T-helper 9 cell (primary cell): ENCODE measurements around the gene ACER2.

ENCODE experiments used
- DNase-seq: peaks from one replicate; pipeline ENCODE4 v3.0.0-alpha.2; 2020

ACER2 gene

DNA sequence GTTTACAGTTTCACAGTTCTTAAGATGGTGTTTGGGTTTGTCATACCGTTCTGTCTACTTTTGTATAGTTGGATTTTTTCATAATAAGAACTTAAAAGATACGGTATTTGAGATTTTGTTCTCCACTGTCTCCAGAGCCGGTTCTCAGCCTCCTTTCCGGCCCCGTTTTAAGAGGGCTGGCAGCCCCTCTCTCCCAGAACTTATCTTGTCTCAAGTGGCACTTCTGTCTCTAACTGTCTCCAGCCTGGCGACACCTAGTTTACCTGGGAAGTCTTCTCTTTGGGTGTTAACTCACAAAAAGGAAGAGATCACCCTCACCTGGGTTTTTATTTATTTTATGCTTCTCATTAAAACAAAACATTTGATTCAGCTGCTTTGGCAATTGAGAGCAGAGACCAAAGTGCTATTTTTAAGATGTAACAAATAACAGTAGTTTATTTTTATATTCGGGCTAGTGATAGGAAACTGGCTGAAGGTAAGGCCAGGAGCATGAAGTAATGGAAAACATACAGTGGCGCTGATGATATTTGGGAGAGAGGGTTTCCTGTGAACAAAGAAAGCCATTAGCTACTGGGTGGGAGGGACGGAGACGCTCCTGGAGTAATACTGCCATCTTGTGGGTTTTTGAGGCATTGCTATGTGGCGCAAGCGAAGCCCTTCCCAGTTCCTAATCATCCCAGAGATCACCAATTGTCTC is 48.3 kb downstream of the ACER2 start:
- peak; percentile 34 for DNase-seq

DNA sequence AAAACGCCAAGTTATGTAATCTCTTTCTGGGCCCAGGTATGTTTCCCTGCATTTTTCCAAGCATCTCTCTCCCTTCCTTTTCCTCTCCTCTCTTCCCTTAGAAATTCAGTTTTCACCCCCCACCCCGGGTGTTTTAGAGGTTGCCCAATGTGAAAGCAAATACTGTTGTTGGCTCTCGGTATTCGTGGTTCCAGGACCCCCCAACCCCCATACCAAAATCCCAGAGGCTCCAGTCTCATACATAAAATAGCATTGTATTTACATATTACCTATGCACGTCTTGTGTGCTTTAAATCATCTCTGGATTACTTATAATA is 48.8 kb downstream of the ACER2 start:
- no peak for DNase-seq

DNA sequence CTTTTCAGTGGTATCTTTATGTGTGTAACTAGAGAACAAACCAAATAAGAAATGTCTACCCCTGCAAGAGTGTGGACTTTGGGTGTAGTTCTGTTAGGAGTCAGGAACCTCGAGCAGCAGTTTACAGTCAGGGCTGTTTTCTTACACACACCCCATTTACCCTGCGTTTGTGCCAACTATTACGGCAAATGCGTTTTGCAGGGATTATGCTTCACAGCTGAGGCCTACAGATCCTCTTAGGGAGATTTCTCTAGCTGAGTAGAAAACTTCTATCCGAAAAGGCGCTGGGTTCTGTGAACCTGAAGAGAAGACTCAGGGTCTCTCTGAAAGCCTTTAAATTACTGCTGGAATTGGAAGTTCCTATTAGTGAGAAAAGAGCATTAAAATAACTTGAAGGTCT is 51.4 kb downstream of the ACER2 start:
- no peak for DNase-seq

DNA sequence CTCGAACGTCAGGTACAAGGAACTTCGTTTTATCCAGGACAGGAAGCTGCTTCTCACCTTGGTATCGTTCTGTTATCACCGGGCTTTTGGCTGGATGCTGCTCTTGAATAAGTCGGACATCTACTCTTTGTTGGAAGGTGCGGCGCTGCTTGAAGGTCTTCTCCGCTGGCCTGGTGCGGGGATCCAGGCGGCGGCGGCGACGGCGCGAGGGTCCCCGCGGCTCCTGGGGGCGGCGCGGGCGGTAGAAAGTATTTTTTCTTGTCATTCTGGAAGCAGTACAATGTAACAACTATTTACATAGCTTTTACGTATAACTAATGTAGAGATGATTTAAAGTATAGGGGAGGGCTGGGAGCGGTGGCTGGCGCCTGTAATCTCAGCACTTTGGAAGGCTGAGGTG is 52.3 kb downstream of the ACER2 start:
- no peak for DNase-seq

DNA sequence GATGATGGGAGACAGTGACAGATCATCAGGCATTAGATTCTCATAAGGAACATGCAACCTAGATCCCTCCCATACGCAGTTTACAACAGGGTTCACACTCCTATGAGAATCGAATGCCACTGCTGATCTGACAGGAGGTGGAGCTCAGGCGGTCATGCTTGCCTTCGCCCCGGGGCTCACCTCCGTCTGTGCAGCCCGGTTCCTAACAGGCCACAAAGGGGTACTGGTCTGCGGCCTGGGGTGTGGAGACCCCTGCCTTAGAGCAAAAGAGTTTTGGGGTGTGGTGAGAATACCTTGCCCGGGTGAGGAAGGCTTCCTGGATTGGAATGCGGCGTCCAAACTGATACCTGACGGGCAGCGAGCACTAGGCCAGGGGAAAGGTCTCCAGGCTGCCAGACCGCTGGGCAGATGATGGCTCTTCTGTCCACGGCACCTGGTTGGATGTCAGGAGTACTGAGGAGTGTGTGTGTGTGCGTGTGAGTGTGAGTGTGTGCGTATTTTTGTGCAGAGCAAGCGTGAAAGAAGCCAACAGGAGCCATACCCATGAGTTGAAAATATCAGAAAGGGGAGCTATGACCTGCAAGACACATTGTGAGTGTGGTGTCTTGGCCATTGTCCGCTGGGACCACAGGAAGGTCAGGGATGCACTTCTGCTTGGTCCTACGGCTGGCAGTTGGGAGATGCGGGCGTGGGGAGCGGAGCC is 55.4 kb downstream of the ACER2 start:
- DNase-seq = no peak

DNA sequence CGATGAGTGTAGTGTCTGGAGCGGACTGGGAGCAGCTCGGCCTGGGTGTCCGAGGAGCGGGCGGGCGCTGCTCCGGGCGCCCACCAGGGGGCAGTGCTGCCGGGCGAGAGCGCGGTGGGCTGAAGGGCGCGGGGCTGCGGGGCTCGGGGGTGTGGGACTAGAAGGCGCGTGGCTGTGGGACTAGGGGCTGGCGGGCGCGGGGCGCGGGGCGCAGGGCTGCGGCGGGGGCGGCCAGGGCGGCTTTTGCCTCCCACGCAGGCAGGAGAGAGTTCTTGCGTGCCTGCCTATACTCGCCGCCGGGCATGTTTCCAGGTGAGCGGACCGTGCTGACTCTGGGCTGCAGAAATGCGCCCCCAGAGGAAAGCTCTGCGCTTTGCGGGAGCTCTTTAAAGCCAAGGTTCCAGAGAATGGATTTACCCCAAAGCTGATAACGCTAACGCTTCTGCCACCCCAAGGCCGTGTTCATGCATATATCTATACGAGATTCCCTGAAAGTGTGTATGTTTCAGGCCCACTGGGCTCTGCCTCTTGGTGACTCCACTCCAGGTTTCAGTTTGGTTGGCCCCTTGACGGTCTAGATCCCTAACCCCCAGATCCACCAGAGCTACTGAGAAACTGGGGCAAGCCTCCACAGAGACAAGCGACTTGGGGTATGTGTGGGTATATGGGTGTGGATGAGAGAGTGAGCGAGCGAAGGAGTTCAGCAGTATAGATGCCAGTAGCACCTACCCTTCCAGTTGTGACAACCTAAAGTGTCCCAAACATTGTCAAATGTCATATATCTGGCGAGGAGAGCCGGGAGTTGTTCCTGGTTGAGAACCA is 56.2 kb downstream of the ACER2 start:
- peak; percentile 63 for DNase-seq

DNA sequence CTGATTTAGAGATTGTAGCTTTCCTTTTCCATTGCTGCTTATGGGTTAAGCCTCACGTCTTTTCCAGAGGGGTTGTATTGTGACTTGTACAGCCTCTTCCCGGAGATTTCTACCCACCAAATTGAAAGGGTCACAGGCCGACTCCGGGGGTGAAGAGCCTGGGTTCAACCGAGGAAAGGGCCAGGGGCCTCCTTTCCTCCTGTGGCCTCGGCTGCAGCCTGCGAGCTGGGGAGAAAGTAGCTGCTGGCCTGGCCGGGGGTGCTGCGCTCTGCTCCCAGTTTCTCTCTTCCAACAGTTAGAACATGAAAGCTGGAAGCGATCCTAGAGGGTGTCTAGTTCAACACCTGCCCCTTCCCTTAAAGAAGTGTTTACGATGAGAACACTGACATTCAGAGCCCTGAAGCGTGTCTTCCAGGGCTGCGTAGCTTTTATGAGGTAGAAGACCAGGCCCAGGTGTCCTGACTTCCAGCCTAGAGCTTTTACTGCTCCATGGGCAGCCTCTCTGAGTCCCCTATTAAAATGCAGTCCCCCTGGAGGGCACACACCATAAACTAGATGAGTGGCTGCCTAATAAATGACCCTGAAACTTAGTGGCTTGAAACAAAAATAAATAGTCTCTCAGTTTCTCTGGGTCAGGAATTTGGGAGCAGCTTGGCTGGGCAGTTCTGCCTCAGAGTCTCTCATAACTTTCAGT is 56.9 kb downstream of the ACER2 start:
- no peak for DNase-seq

DNA sequence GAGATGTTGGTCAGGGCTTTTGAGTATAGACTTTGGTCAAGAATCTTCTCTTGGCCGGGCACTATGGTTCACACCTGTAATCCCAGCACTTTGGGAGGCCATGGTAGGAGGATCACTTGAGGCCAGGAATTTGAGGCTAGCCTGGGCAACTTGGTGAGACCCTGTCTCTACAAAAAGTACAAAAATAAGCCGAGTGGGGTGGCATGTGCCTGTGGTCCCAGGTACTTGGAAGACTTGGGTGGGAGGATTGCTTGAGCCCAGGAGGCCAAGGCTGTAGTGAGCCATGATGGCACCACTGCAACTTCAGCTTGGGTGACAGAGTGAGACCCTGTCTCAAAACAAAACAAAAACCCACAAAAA is 57.5 kb downstream of the ACER2 start:
- no peak for DNase-seq

DNA sequence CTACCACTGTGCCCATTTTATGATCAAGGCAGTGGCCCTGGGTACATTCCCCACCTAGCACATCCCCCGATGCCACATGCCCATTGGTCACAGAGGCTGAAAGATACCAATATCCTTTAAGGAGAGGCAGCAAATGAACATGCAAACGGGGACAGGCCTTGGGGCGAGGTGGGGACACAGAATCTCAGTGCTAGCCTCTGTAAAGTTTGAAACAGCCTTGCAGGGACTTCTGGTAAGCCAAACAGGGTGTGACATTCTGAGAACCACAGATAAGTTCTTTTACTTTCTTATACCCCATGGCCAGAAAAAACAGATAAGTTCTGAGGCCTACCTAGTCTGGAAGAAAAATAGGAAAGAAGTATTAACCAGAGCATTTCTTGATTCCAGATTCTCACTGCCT is 60.5 kb downstream of the ACER2 start:
- DNase-seq = no peak

DNA sequence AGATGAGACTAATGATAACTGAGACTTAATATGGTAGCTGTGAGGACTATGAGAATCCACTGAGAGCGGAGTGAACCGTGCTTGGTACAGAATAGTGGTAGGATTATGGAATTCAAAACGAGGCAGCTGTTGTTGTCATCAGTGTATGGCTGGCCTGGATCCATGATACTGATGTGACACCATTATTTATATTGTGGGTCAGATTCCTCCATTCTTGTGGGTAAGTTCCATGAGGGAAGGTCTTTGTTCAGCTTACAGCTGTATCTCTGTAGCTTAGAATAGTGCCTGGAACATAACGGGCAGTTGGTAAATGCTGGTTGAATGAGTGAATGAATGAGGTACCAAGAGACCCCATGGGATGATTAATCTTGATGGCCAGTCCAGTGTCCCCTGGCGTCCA is 61.8 kb downstream of the ACER2 start:
- no peak for DNase-seq

DNA sequence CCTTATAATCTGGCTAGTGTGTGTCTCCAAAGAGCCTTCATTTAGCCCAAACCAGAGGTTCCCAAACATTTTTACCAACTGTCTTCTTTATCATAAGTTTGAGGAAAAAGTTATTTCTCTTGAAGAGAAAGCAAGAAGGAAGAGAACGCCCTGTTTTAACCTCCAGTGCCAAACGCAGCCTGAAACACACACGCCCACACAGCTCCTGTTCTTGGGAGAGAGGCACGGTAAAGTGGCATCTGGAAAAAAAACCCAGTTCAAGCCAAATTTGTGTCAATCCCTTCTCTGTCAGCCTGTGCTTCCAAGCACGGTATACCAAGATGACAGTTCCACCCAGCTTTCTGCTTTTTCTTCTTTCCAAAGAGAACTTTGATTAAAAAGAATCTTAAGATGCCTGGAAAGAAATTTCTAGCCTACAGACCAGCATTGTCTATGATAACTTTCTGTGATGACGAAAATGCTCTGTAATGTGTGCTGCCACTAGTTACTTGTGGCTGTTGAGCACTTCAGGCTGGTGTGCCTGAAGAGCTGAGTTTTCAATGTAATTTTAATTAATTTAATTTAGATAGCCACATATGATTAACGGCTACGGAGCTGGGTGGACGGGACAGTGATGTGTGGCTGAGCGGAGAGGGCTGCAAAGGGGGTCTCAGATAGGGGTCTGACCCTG is 62.3 kb downstream of the ACER2 start:
- DNase-seq = no peak

DNA sequence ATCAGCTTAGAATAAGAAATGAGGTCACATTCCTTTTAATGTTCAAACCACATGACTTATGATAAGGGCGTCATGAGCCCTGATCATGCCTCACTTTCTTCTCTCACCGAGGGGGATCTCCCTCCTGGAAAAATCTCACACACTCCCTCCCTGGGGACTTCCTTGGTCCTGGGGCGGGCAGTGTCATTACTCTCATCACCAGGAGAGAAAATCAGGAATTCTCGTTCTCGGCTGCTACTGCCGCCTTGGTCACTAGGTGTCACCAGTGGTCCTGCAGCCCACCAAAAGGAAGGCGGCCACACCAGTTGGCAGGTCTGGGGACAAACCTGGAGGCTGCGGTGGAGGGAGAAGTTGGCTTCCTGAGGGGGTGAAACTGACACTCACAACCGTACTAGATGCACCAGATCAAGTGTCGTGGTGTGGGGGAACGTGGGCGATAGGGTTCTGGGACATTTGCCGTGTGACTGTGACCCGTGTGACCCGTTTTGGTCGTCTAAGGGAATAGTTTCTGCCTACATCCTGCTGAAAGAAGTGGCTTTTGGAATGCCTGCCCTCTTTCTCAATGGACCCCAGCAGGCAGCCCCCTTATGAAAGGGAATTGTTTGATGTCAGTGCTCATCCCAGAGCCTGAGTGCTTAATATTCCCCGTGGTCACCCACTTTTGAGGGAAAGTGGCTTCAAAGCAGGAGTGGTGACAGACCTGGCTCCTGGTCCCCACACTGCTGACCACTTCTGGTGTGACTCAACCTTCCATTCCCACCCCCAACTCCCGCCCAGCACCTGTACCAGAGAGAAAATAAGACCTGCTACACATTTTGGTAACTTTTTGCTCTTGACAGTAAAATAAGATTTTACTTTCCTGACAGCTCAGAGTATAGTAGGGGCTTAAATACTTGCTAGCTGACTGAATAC is 63.2 kb downstream of the ACER2 start:
- DNase-seq = peak; percentile 23

DNA sequence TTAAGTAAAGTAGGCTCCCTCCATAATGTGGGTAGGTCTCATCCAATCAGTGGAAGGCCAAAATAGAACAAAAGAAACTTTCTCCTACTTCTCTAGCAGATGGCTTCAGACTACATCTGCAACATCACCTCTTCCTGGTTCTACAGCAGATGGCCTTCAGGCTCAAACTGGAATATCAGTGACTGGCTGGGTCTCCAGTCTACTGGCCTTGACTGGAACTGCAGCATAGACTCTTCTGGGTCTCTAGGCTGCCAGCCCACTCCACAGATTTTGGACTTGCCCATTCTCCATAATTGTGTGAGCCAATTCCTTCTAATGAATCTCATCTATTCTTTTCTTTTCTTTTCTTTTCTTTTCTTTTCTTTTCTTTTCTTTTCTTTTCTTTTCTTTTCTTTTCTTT is 64.8 kb downstream of the ACER2 start:
- no peak for DNase-seq

DNA sequence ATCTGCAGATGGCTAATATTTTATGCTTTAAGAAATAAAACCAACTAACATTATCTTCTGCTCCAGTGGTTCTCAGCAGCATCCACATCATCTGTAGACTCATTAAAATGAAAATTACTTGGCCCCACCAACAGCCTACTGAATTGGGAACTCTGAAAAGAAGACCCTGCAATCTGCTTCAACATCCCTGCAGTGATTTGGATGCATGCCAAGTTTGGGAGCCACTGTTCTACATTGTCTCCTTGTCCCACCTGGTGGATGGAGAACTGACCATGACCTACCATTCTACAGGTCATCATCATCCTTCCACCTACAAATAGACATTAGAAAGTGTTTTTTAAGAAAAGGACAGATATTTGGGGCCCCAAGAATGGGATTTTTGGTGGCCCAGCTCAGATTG is 71.1 kb downstream of the ACER2 start:
- DNase-seq = no peak

DNA sequence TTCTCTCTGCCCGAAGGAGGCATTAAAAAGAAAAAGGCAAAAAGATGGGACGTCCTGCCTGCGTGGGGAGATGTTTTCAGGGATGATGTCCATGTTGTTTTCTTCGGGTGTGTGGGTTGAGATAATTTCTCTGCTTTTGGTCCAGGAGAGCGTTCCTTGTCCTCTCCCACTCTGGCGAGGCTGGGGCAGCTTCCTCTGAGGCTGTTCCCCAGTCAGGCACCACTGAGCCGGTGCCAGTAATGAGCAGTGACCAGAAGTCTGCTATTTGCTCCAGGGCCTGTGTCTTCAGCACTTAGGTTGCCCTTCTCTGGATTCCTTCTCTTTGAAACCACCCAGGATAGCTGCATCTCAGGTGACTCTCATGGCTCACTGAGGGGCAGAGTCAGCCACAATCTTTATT is 71.5 kb downstream of the ACER2 start:
- DNase-seq = no peak

DNA sequence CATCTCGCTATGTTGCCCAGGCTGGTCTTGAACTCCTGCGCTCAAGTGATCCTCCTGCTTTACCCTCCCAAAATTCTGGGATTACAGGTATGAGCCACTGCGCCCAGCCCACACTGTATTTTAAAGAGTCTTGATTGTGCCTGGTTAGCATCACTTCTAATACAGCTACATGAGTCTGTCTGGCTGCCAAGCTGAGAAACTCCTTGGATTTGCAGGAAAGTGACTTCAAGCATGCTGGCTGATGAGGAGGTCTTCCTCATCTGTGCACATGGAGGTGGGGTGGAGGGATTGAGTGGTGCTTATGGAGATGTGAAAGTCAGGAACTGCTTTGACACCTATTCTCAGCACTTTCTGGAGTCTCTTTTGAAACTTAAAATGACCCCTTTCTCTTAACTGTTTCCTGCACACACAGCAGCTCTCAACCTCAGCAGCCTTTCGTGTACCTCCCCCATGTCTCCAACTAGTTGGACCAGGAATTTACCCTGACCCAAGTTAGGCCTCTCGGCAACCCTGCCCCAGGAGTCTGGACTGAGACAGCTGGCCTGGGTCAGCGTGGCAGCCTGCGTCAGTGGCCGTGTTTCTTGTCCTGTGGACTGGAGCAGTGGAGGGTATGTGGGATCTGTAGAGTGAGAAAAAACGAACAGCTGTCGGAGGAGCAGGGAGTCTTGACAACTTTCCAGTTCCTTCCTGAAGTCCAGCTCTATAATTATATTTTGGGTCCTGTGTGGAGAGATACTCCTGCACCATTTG is 72.5 kb downstream of the ACER2 start:
- no peak for DNase-seq

DNA sequence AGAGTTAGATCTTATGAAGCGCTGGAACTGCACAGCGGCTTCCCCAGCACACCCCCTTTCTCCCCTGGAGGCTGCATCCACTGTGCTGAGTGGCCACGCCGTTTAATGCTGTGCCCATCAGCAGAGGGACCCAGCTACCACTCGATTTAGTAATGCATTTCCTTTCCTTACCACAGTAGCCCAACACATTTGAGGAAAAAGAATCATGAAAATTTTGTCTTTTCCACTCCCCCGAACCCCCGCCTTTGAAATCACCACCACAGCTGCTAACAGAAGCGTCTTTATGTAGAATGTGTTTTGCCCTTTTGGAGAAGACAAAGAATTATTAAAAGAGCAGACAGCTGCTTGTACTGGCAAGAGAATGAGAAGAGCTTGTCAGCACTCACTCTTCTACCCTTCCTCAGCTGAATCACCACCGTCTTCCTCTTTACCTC is 73.2 kb downstream of the ACER2 start:
- DNase-seq = no peak

DNA sequence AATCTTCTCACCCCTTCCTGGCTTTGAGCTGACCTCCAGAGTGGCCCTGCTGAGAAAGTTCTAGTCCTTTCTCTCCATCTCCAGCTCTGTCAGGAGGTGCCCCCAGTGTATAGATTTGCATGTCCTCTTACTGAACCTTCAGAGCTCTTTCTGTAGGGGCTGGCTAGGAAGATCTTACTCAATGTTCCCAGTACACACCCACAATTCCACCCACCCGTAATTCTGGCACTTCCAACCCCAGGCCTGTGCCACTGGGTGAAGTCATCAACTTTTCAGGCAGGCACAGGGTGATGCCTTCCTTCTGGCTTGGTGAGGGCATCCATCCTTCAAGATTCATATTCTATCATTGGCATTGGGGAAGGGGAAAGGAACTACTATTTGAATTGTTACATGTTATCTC is 75.9 kb downstream of the ACER2 start:
- DNase-seq = no peak

DNA sequence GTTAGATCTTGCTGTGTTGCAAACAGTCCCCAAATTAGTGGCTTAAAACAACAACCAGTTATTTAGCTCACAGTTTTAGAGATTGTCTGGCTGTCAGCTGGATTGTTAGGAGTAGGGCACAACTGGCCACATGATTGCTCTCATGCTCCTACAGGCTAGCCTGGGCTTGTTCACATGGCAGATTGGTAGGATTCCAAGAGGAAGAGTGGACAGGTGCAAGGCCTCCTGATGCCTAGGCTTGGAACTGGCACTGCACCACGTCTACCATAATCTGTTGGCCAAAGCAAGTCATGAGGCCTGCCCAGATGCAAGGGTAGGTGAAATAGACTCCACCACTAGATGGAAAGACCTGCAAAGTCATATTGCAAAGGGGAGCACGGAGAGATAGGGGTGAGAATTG is 76.4 kb downstream of the ACER2 start:
- no peak for DNase-seq

DNA sequence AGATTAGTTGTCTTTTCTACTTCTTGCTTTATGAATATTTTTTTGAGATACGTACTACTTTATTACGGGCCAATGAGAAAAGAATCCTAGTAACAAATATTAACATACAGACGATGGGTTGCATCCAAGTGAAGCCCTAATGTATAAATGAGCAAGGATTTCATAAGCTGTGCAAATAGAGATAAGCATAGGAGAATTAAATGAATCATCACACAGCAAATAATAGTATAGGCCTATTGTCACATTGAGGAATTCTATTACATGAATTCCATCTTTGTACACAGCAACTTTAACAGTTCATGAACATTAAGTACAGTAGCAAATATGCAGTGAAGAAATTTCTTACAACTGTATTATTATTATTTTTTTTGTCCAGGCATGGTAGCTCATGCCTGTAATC is 78.0 kb downstream of the ACER2 start:
- DNase-seq = no peak

DNA sequence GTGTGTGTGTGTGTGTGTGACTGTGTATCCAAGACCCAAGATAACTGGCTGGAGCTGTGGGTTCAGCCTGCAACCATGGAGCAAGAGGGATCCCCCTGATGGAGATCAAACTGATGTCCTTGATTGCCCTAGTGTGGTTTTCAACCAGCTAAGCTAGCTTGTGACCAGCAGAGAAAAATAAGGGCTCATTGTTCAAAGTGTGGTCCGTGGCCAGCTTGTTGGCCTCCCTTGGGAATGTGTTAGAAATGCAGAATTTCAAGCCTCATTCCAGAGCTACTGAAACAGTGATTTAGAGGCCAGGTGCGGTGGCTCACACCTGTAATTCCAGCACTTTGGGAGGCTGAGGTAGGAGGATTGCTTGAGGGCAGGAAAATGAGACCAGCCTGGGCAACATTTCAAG is 79.9 kb downstream of the ACER2 start:
- DNase-seq = no peak
